ENCODE measurements around the gene CEBPG.

CEBPG gene

GRCh38 chr19:33408116-33408515, 34.6 kb downstream of the CEBPG start:
- no peak for DNase-seq

DNA sequence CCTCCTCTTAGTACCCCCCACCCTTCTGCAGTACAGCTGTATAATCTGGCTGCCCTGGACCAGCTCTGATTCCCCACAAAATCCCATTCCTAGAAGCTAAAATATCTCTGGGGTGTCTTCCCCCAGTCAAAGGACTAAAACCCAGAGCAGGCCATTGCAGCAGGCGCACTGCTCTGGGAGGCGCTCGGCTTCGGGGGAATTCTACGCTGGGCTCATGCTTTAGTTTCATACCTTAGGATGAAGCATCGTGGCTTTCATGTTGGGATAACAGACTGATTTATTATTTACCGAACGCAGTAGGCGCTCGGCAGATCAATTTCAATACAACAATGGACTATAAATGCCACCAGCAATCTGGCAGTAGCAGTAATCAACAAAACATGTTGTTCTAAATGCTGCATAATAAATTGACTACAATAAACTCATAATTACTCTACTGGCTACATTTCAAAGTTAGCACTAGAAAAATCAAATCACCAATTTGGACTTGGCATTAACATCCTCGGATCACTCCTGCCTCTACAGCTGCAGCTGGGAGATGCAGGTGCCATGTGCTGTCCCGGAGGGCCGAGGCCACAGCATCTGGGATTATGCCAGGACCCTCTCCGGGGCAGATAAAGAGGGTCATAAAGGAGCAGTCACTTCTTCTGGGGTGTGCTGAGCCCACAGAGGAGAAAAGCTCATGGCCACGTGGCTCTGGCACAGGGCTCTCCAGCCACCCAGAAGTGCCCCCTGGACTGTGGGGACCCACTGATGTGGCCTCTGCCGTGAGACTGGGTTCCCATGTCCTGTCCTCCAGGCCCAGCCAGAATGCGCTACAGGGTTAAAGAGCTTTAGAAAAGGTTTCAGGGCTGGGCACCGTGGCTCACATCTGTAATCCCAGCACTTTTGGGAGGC, 35.3 kb downstream of the CEBPG start:
- DNase-seq = no peak

DNA sequence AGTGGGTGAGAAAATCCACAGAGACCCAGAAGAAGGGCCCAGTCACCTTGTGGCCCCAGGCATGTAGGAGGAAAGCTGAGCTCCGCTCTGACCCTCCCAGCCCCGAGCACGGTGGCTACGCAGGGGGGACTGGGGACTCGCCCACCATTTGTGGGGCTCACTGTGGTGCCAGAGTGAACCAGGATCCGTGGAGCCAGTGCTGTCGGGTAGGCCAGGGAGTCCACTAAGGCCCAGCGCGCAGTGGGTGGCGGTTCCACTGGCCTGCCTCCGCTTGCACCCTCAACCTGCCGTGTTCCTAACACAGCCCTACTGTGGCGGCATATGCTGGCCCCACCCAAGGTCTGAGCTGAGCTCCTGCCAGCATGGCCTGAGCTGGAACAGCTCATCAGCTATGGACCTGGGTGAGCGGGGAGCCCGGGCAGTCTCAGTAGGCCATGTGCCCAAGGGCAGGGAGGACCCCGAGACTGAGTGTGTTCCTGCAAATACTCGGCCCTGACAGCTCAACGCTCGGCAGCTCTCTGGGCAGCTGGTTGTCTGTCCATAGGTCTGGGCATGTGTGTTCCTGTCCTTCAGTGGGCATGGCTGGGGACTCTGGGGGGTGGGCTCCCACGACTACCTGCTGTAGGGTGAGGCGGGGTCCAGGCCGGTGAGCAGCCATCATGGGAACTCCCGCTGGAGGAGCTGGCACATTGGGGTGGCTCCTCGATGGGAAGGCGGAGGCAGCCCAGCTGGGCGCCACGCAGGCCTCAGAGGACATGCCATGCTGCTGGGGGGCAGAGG, 36.6 kb downstream of the CEBPG start:
- no peak for DNase-seq

- no peak for DNase-seq
These were observed 37.4 kb downstream of the CEBPG start for GRCh38 chr19:33410915-33411401.

DNA sequence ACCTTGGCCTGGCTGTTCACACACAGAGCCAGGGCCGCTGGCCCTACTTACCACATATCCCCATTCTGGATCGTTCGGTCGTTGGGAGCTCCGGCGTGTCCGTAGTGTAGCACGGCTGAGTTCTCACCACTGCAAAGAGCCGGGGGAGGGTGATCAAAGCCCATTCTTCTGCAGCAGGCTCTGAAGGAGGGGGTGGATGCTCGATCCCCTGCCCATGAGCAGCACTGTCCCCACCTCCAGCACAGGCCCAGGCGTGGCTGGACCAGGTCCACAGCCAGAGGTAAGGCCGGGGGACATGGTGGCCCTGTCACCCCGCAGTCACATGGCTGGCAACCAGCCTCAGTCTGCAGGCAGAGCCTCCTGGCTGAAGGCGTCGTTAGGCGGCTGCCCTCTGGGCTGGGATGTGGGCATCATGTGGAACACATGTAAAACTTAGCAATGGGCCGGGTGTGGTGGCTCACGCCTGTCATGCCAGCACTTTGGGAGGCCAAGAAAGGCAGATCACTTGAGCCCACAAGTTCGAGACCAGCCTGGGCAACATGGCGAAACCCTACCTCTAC, 38.2 kb downstream of the CEBPG start:
- no peak for DNase-seq

DNA sequence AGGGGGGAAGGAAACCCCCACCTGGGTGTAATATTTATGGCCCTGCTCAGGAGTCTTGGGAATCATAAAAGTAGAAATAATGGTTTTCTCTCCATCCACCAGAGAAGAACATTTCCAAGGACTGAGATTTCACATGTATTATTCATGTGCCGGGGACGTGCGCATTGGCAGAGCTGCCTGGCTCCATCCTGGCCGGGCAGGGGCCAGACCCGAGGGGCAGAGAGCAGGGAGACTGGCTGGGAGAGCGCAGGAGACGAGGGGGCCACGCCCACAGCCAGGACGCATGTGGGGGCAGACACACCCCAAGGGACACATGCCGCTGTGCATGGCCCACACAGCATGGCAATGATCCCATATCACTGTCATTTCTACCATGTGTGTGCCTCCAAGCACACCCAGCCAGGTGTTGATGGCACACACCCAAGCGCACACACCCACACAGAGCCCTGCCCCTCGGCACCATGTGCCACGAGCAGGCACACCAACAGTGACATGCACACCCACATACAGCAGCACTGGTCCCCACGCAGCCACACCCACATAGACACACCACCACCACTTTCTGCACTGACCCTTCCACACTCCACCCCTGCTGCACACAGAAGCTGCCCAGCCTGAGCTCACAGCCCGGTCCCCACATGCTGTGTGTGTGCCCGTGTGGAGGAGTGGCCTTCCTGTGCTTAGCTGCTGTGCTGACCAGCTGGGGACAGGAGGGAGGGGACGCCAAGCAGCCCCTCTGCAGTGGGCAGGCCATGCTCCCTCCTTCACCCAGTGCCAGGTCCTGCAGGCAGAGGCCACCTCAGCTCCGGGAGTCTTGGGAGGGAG, 39.3 kb downstream of the CEBPG start:
- DNase-seq = no peak

DNA sequence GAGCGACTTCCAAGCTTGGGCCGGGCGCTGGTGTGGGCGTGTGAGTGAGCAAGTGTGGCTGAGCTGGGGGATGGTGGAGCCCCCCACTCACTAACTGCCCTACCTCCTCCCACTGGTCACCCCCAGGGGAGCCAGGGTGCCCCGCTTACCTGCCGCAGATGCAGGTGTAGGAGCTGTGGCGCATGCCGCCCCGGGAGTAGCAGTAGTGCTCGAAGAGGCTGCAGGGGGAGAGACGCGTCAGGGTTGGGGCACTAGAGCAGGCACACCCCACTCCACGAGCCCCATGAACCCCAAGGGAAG, 39.9 kb downstream of the CEBPG start:
- DNase-seq = no peak

- no peak for DNase-seq
These were observed 40.6 kb downstream of the CEBPG start for GRCh38 chr19:33413868-33414666.

- no peak for DNase-seq
These were observed 41.4 kb downstream of the CEBPG start for GRCh38 chr19:33414667-33415605.

DNA sequence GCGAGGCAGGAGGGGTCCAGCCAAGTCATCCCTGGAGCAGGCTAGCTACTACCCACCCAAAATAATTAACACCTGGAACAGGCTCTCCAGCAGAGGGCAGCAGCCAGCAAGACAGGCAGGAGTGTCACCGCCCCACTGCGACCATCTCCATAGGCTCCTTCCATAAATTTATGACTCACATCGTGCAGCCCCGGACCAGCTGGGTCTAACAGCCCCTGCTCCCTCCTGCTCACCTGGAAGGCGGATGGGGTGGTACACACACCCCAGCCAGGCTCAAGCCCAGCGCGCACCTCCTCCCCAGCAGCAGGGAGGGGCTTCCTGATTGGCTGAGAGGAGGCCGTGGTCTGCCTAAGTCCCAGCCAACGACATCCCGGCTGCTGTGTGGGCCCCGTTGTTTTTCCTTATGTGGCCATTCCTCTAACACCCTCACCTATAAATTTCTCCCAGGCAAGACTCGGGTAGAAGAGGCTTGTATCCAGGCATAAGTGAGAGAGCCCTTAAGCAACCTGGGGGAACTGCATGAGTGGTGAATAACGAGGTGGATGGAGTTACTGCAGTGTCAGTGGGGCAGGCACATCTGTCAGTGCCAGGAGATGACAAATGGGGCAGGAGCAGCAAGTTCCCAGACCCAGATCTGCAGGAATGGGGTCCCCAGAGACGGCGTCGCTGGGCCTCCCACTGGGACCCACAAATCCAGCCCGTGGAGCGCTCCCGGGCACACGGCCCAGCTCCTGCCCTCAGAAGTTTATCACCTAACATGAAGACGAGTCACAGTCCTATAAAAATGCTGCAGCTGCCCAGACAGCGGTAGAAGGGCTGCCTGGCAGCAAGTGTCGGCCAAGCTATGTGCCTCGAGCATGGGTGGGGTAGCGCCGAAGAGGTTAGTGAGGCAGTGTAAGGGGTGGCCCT, 43.1 kb downstream of the CEBPG start:
- no peak for DNase-seq

DNA sequence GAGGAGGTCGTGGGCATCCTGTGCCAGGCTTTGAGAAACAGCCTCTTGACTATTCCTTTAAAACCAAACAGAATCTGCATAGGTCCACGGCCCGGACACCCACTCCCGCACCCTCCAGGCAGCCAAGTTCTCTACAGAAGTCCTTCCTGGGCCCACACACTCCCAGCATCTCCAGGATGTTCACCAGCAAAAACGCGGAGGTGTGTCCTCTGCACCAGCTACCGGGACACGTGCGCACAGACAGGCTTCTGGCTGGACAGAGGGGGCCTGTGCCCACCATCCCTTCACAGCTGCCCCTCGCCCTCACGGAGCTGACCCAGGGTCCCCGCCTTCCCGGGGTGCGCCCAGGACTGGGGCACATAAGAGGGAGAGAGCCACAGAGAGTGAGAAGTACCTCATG, 44.2 kb downstream of the CEBPG start:
- DNase-seq = no peak

GRCh38 chr19:33418461-33418860, 45.0 kb downstream of the CEBPG start:
- no peak for DNase-seq

- DNase-seq = no peak
These were observed 45.6 kb downstream of the CEBPG start for GRCh38 chr19:33418871-33419787.

DNA sequence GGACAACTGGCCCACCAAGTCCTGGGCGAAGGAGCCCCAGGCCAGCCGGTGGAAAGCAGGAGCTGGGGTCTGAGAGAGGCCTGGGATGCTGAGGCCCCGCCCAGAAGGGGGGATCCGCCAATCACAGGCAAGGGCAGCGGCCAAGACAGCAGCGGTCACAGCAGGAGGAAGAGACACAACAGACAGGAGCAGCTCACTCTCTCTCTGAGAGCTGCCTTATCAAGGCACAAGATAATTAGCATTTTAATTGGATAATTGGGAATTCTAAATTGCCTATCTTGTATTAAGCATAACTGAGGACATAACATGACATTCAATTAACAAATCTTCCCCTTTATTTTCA, 46.2 kb downstream of the CEBPG start:
- no peak for DNase-seq

- no peak for DNase-seq
These were observed 47.3 kb downstream of the CEBPG start for GRCh38 chr19:33420821-33421220.

- DNase-seq = no peak
These were observed 47.9 kb downstream of the CEBPG start for GRCh38 chr19:33421368-33421767.

DNA sequence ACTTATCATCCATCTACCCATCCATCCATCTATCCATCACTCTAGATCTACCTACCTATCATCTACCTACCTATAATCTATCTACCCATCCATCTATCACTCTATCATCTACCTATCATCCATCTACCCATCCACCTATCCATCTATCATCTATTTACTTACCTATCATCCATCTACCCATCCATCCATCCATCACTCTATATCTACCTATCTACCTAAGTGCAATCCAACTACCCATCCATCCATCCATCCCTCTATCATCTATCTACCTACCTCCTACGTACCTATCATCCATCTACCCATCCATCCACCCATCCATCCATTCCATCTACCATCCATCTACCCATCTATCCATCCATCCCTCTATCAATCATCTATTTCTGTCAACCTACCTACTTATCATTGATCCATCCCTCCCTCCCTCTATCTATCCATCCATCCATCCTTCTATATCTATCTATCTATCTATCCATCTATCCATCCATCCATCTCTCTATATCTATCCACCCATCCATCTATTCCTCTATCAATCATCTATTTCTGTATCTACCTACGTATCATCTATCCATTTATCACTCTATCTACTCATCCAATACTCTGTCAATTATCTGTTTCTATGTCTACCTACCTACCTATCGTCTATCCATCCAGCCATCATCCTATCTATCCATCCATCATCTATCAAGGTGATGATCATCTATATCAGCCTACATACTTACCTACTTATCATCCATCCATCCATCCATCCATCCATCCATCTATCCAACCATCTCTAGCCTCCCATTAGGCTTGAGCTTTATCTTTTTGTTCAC, 49.1 kb downstream of the CEBPG start:
- DNase-seq = no peak

GRCh38 chr19:33424181-33424580, 50.7 kb downstream of the CEBPG start:
- no peak for DNase-seq

Measured in DMS153 (cell line).